NCI-H1048 (cell line): Measurements from ENCODE around the gene MCC.

Experiments used
- DNase-seq: peaks from one replicate; lab custom pipeline; 2025; lab: John Stamatoyannopoulos, UW

The MCC gene

DNA sequence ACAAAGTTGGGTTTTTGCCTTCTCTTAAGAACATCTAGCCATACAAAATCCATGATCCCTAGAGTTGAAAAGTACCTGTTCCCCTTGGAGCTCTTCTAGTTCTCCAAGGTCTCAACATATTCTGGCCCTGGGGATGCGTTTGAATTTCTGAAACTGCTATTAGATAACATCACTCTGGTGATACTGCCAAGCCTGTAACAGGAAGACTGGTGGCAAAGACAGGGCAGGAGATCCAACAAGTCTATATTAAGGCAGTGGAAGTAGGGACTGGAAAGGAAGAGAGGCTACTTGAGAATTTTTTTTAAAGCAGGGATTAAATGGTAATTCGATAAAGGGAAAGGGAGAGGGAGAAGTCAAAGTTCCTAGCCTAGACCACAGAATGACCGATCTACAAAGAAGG lies 264.9 kb downstream of the MCC start:
- DNase-seq, result no peak

DNA sequence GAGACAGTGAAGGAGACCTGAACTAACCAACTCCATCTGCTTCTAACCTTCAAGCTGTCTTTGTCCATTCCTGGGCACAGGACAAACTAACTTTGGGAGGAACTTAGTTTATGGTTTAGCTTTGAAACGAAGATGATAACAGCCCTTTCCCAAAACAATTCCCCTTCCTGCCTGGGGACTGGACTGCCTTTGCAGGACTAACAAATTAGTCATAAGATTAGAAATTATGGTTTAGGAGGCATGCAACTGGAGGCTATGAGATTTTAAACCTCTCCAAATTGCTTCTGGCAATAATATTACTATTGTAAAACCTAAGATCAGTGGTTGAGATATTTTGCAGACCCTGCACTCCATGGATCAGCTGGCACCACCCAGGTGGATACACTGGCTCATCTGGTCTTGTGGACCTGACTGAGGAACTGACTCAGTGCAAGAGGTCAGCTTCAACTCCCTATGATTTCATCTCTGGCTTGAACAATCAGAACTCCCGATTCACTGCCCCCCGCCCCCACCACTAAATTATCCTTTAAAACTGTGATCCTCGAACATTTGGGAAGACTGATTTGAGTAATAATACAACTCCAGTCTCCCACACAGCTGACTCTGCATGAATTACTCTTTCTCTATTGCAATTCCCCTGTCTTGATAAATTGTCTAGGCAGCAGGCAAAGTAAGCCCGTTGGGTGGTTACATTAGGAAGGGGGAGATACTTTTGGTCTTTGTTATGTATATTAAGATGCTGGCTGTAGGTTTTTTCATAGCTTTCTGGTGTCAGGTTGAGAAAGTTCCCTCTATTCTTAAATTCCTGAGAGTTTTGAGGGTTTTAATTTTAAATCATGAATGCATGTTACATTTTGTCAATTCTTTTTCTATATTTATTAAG lies 266.7 kb downstream of the MCC start:
- no peak for DNase-seq

DNA sequence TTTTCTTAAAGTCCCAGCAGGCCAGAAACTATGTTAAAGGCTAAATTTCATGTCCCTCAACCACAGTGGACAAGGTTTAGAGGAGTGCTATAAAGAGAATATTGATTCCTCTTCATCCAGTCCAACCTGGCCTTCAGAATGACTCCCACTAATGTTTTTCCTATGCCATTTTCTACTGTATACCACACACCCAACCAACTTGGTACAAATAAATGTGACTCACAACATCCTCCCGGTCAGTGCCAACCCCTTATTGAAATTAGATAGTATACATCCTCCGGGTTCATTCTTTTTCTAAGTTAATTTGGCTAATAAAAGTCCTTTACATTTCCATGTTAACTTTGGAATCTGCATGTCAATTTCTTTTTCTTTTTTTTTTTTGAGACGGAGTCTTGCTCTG lies 268.6 kb downstream of the MCC start:
- no peak for DNase-seq

DNA sequence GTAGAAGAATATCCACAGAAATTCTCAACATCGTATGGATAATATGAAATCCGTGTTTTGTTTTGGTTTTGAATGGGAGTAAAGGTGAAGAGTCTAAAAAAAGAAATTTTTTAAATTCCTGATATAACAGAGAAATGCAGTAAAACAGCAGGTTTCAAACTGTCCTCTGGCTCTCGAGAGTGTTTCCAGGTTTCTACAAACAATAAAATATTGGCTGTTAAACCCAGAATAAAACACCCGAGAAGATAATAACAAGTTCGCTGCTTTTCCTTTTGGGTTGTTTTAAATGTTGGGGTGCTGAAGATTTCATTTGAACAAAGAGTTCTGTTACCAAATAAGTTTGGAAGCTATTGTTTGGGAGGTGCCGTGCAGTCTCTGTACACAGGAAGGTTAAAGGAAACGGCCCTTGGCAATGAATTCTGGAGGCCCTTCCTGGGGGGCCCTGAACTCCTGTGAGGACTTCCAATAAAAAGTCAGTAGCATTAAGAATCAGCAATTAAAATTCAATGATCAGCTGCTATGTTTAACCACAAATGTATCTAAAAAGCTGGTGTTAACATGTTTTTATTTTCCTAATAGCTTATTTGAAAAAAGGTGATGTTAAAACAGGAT lies 269.2 kb downstream of the MCC start:
- DNase-seq, result no peak

DNA sequence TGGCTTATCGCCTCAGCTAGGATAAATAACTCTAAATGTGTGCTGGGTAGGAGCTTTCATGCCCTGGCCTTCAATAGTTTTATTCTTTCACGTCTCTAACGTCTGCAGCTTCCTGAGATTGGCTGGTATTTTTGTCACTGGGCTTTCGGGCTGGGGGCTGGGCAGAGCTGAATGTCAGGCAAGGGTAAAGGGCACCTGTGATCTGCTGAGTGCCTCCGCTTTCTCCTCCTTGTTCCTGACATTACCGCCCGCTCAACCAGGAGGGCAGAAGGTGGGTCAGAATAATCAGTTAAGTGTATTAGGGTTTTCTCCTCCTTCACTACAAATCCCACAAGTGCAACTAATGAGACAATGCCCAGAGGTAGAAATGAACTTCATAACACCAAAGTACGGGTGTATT lies 270.1 kb downstream of the MCC start:
- no peak for DNase-seq

DNA sequence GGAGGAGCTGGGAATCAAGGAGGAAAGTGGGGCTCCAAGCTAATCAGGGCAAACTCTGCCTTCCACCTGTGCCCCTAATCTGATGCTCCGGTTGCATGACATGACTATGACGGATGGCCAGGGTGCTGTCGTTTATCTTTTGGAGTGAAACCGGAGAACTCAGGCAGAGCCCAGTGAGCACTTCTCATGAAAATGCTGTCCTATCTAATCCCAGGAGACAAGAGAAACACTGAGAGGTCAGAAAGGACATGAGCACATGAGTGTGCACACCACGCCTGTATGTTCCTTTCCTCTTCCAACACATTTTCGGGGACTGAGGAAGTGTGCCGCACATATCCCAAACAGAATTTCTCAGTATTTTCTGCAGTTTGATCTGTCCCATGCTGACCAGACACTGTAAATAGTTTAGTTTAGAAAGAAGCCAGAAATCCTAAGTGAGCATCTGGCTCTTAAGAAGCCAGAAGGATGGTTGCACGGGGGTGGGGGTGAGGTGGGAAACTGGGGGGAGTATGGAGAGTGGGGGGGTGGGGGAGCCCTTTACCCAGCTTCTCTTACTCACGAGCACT lies 270.6 kb downstream of the MCC start:
- DNase-seq, result no peak

DNA sequence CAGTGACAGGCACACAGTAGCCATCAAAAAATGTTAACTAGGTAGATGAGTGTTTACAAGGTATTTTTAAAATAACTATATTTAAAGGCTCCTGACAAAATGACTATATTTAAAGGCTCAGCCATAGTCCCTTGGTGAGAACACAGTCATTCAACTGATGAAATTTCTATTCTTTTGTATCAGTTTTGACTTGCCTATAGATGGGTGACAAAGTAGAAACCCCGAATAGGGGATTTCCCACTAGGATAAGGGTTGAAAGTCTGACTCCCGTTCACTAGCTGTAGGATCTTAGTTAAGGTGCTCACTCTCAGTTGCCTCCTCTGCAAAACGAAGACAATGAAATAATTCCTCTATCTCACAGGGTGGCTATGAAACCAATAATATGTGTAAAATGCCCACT lies 271.7 kb downstream of the MCC start:
- DNase-seq, result no peak

DNA sequence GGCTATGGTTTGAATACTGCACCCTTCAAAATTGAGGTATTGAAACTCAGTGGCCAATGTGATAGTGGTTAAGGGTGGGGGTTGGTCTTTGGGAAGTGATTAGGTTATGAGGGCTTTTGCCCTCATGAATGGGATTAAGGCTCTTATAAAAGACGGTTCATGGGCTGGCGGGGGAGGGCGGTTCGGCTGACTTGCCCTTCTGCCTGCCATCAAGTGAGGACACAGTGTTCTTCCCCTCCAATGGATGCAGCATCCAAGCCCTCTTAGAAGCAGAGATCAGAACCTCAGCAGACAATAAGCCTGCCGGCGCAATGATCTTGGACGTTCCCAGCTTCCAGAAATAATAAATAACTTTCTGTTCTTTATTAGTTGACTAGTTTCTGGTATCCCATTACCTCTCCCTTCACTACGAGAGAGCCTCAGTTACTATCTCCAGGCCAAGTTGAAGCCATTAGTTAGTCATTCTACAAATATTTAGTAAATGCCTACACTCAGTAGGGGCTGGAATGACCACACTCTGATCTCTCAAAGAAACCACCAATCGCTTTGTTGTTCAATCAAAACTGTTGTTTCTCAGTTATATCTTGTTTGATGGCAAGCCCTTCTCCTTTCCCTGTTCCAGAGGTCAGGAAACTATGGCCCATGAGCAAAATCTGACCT lies 272.7 kb downstream of the MCC start:
- DNase-seq, result no peak

DNA sequence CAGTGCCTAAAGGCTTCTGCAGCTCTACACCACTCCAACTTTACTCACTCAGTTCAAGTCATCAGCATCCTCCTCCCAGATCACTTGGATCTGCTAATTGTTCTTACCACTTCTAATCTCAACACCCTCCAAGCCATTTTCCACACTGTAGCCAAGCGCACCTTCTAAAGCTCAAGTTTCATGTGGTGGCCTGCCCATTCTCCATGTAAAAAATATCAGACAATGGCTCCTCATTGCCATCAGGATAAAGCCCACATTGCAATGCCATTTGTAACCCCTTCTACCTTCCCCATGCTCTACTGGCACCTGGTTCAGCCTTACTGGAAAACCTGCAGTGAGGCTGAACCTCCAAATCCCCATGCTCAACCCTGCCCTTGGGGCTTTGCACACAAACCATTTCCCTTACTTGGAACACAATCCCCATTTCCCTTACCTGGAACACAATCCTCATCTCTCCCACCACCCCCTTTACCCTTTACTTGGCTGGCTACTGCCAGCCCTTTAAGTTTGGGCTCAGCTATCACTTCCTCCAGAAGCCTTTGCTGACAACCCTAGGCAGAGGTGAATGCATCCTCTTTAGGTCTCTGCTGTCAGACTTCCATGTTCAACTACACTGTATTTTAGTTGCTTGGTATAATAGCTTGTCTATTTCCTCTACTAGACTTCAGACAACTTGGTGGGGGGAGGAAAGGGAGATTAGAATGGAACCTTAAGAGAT lies 273.5 kb downstream of the MCC start:
- DNase-seq, result no peak

DNA sequence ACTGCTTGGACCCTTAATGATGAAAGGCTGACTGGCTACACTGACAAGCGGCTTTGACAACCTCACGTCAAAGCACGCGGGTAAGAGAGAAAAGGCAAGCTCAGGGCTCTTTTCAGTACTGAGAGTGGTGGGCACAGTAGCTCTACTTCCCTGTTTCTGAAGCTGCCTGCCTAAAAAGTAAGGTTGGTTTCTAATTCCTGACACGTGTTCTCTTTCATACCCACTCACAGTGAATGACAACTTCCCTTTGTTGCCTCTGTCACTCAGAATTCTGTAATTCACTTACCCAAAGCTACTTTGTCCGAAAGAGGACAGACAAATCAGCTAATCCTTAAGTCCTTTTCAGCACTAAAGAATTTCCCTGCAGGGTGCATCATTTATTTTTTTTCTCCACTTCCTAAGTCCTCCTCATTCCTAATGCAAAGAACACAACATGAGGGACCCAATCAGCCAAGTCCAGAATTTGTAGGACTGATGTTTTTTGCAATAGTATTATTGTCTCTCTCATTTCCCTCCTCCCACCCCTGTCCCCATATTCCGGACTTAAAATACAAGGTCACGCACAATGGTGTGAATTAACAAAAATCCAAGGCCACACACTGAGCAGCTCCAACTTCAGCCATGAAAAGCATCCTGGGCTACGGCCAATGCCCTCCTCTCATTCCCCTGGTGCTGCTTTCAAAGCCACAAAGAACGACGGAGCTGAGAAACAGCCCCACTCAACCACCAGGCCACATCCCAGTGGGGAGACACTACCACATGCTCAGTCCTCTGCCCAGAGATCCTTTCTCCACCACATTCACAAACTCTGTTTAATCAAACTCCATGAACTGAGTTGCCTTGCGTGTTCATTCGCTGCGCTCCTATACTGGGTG lies 274.5 kb downstream of the MCC start:
- no peak for DNase-seq

DNA sequence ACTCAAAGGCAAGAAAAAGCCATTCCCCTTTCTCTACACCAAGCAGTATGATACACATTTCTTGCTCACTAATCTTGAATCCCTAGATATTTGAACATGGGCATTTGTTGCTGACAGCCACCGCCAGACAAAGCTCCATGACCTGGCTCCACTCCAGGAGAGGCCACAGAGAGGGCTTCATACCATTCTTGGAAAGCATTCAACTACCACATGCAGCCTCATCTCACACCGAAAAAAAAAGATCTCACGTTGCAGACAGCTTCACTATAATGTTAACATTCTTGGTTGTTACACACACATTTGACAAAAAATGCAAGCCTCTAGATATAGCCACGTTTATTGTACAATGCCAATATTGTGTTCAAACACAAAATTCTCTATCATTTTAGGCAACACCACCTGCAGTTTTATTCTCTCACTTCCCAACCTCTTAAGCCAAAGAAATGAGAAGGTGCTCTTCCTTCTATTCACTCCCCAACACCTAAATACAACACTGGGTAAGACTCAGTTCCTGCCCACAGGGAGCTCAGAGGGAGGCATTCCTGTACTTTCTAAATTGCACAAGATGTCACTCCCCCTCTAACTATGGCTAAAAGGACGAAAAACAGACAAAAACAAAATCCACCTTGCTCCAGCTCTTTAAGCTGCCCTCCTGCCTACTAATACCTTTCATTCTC lies 275.9 kb downstream of the MCC start:
- no peak for DNase-seq

DNA sequence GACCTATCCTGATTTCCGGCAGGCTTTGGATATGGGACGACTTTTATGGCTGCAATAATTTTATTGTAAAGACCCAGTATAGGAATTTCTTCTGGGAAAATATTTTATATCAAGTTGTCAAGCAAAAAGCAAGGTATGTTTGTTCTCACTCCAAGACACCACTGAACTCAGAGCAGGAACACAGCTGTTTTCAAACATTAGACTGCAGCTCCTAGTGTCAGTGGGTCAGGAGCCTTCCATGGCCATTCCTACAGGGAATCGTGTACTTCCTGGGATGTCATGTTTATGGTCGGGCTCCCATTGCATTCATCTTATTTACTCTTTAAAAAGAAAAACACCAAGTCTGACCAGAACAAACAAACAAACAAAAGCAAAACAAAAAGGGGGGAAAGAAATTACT lies 278.8 kb downstream of the MCC start:
- no peak for DNase-seq

DNA sequence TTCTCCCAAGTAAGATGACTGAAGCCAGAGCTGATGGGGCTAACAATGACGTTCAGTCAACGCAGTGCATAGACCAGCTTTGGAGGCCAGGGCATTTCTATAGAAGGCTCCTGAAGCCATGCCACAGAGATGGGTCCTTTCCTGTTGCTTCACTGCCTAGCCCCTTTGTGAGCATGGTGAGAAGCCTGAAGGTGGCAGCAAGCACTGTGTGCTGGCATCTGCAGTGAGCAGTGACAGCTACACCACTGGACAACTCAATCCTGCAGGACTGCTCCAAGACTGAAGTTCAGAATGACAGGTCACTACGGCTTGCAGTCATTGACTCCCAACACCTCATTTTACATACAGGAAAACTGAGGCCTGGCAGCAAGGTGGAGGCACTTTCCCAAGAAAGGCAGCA lies 282.4 kb downstream of the MCC start:
- no peak for DNase-seq

DNA sequence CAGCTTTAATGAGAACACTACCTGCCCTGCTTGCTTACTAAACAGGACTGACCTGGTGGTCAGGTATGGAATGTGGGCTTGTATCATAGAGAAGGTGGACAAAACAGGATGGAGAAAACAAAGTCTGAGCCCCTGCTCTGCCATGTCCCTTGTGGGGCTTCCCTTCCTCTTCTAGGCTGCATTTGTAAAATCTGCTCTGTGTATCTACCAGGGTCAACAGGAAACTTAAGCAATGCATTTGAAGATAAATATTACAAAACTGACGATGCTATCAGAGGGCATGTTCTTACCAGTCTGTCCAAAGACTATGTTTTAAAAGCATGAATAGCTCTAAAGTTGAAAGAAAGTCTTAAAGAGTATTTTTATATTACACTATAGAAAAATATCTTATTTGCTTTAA lies 282.9 kb downstream of the MCC start:
- no peak for DNase-seq

DNA sequence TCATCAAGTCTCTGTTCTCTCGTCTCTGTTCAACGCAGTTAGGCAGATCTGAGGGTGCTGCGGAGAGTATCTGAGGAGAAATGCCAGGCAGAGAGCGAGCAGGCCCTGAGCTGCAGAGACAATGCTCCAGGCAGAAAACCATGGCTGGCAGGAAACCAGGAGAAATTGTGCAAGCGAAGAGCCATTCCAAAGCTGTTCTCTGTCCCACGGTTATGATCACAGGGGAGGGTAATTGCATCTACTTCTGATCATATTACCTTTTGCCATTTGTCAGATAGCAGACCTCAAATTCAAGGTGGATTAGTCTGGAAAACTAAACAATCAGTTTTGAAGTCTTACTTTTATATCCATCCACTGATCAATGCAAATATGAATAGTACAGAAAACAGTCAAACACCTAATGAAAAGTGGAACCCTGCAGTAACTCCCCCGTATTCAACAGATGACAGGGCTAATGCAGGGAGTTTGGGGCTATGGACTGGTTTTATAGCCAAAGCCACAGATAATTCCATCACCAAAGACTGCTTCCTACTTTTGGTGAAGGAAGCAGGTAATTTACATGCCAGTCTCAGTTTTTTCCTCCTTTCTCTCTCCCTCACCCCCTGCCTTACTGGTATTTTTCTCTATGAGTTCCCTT lies 283.6 kb downstream of the MCC start:
- DNase-seq, result no peak

DNA sequence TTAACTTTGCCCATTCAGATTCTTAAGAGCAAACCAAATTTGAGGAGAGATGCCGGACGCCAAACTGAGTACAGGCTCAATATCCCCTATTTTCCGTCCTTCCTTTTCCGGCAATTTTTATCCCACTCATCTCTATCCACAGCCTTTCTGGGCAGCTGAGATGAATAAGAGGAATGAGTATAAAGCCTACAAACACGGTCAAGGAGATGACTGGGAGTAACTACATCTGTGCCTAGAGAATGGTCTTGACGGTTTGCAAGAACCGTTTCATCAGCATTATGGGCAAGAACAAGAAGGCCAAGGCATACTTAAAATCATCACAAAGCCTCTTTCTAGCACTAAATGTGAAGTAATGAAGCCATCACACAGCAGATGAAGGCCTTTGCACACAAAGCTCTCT lies 284.3 kb downstream of the MCC start:
- DNase-seq, result no peak

DNA sequence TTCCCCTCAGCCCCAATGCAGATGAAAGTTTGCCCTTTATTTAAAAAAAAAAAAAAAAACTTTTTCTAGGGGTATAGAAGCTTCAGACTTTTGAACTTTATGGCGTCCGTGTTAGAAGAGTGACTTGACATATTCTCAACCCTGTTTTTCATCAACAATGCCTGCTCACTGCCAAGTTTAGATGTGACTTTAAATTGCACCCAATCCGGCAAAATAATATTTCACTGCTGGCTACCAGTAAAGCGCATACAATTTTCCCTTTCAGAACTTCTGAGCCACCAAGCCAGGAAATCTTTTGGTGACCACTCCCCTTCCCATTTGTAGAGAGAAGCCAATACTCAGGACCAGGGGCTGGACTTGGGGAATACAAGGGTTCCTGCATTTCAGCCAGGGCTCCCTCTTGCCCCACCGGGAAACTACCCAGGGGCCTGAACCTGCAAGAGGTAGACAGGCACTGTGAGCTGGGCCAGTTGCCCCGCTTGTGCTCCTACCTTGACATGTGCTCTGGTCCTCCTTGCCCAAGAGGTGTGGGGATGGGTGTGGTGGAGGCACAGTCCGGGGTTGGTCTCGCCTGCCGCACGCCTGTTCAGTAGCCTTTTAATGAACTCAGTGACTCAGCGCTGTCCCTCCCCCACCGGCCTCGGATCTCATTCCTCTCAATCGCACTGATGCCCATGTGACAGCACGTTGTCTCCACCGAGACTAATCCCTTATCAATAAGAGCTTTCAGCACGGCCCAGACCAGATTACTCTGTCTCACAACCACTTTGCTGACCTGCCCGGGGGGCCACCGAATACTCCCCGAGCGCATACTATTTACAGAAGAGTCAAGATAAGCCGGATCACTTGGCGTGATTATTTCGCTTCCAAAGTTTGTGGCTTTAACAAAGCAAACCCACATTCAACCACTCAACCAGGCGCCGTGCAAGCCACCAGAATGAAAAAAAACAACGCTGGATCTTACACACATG lies 285.2 kb downstream of the MCC start:
- DNase-seq, result no peak

DNA sequence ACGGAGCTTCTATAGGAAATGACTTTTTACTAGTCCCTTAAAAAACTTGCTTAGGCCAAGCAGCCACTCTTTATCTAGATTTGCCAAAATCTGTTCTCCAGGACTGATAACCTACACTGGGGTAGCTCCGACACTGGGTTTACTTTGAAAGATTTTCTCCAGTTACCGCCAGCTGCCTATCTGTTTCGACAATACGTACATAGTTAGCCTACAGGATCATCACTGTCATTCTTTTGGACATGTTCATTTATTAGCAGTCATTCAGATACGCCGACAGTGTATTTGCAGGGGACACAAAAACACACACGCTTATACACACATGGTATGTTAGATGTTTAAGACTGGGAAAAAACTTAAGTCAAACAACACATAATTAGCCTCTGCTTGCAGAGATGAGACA lies 286.0 kb downstream of the MCC start:
- no peak for DNase-seq

DNA sequence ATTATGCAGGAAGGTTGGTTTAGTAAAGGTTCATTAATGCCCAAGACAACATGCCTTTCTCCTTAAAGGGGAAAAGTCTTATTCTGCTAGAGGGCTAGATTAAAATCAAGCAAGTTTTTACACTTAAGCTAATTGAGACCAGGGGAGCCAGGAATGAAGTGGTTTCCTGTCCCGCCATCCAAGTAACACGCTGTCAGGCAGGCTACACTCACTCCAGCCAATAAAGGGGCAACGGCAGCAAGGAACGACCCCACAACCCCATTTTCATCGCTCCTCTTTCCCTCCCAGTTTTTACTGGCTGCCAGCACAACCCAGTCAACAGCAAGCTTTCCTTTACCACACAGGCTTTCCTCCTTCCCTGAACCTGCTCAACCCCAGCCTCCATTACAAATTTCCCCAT lies 286.5 kb downstream of the MCC start:
- no peak for DNase-seq
